Measurements from ENCODE around the gene PROX1.

DNA sequence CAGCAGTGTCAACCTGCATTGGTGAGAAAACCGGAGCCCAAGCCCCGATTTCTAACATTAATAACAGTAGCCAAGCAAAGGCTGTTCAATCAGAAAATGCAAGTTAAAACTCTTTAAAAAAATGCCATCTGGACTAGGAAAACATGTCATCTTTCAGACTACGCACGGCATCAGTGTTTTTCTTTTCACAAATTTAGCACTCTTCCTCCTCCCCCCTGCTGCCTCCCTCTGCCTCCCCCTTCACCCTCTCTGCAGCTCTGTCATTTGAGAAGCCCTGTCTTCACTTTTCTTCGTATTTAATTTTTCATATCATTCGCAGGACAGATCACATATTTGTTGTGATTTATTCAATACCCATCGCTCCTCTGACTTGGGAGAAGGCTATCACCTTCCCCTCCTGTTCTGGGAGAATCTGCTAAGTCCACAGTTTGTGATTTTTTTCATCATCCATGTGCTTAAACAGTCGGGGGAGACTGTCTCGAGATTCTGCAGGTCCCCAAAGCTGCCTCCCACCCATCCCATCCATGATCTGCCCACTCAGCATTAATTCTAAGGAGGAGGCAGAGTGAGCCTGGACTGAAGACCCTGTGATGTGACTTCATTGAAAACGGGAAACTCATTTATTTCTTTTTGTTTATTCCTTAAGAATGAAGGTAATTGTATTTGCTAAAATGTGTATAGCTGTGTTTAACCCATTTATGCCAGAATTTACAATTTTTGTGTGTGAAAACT, 84.8 kb downstream of the PROX1 start:
- TF ChIP-seq EZH2 (IDR thresholded peaks at IDR 0.05; ENCODE audit: insufficient read depth, poor library complexity, severe bottlenecking) (no peak), EZH2phosphoT487 (IDR thresholded peaks at IDR 0.05; ENCODE audit: insufficient read depth, low read depth) (no peak)
